ENCODE measurements around the gene CPAMD8.

Gene CPAMD8

DNA sequence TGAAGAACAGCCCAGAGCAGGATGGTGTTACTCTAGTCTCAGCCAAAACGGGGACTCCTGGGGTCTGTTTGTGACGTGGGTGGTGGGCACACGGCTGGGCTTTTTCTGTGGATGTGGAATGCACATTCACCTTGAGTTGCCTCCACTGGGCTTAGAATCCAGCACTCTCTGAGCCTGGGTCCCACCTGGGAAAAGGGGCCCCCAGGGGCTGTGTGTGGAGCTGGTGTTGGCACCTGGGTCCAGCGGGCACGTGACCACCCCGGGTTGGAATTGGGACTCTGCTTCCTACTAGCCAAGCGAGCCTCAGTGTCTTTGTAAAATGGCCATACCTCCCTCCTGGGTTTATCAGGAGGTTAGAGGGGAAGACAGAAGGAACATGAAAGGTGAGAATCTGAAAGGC, 167.0 kb downstream of the CPAMD8 start:
- H3K27me3 Mint-ChIP-seq, result no peaks in the 10 kb centered on the region
- H3K4me1 Mint-ChIP-seq, result no peaks in the 10 kb centered on the region
- no peak overlapping the region for H3K27ac Mint-ChIP-seq
- no peak overlapping the region for H3K4me3 Mint-ChIP-seq
- DNase-seq, result no peak
- no peak for ATAC-seq
- H3K9me3 Mint-ChIP-seq, result no peaks in the 10 kb centered on the region

DNA sequence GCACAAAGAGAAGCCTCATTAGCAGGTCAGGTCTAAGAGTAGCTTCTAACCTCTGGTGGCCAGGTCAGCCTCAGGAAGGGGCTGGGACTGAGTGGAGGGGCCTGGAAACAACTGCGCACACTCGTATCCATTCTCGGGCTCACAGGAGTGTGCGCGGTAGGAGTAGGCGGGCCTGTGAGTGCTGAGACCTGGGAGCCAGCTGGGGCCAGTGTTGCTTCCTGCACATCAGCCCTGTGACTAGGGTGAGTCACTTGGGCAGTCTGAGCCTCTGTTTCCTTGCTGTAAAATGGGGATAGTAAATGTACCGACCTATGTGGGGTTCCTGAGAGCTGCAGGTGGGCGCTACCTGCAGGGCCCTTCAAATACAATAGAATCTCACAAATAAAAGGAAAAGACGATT, 170.5 kb downstream of the CPAMD8 start:
- ATAC-seq, result no peak
- H3K4me3 Mint-ChIP-seq, result no peak overlapping the region
- no peak for DNase-seq
- no peaks in the 10 kb centered on the region for H3K27me3 Mint-ChIP-seq
- no peak overlapping the region for H3K27ac Mint-ChIP-seq
- H3K4me1 Mint-ChIP-seq, result no peaks in the 10 kb centered on the region
- no peaks in the 10 kb centered on the region for H3K9me3 Mint-ChIP-seq

DNA sequence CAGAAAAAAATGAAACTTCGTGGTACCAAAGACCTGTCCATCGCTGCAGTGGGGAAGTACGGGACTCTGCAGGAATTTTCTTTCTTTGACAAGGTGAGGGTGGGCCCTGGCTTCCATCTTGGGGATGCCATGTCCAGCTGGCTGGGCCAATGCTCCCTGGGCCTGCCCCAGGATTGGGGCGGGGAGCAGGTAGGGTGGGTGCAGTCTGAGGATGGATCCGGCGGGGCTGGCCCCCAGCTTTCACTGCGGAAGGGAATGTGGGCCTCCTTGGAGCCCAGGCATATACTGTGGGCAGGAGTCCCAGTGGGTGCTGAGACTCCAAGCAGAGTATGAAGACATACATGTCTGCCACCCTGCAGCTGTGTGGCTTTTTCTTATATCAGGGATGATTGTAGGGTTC, 173.5 kb downstream of the CPAMD8 start:
- no peaks in the 10 kb centered on the region for H3K27me3 Mint-ChIP-seq
- ATAC-seq (no peak), DNase-seq (no peak)
- no peak overlapping the region for H3K4me3 Mint-ChIP-seq
- H3K9me3 Mint-ChIP-seq, result no peaks in the 10 kb centered on the region
- no peak overlapping the region for H3K27ac Mint-ChIP-seq
- H3K4me1 Mint-ChIP-seq, result no peaks in the 10 kb centered on the region

DNA sequence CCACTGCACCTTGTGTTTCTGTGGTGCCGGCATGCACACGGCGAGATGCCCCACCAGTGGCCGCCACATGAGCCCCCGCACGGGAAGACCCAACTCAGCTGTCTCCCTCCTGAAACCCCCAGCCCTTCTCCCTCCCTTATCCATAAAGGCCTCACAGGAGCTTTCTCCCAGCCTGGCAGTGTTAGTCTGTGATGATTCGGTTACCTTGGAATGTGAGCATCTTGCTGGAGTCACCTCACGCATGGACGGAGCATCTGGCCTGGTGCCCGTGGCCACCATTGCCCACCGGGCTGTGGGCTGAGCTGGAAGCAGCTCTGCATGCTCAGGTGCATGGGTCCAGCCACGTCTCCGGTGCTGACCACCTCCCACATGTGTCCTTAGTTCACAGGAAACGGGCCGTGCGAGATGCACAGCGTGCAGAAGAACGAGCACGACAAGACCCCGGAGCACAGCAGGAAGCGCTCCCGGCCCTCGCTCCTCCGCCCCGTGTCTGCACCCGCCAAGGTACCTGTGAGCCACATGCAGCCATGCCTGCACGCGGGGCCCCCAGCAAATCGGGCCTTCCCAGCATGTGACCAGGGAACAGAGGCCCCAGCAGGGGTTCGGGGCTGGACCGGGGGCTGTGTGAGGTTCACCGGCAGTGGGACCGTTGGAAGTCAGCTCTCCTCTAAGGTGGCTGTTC, 175.4 kb downstream of the CPAMD8 start:
- DNase-seq, result no peak
- H3K9me3 Mint-ChIP-seq, result no peaks in the 10 kb centered on the region
- H3K4me3 Mint-ChIP-seq, result no peak overlapping the region
- H3K27ac Mint-ChIP-seq, result no peak overlapping the region
- H3K4me1 Mint-ChIP-seq, result no peaks in the 10 kb centered on the region
- no peak for ATAC-seq
- H3K27me3 Mint-ChIP-seq, result no peaks in the 10 kb centered on the region

DNA sequence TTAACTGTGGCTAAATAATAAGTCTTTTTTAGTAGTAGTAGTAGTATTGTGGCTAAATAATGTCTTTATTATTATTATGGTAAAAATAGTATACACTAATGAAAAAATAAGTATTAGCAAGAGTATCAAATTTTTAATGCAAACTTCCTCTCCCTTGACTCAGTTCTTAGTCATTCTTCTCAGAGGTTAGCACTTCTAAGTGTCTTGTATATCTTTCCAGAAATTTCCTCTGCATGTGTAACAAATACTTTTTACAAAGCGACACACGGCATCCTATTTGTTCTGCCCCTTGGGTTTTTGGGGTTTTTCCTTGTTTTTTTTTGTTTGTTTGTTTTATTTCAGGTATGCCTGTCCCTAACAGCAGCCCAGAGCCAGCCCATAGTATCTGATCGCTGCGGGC, 176.5 kb downstream of the CPAMD8 start:
- no peaks in the 10 kb centered on the region for H3K27me3 Mint-ChIP-seq
- H3K4me1 Mint-ChIP-seq, result no peaks in the 10 kb centered on the region
- H3K27ac Mint-ChIP-seq, result no peak overlapping the region
- no peak overlapping the region for H3K4me3 Mint-ChIP-seq
- ATAC-seq (no peak), DNase-seq (no peak)
- no peaks in the 10 kb centered on the region for H3K9me3 Mint-ChIP-seq

DNA sequence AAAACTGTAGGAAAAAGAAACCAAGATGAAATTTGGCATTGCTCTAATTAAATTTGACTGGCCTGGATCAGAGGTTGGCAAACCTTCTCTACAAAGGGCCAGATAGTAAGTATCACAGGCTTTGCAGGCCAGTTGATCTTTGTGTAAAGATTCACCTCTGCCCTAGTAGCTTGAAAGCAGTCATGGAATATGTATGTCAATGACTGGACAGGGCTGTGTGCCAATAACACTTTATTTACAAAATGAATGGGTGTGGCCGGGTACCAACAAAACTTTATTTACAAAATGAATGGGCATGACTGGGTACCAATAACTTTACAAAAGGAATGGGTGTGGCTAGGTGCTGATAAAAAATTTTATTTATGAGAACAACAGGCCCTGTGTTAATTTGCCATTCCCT, 177.4 kb downstream of the CPAMD8 start:
- no peak for ATAC-seq
- H3K4me3 Mint-ChIP-seq, result no peak overlapping the region
- no peaks in the 10 kb centered on the region for H3K27me3 Mint-ChIP-seq
- no peaks in the 10 kb centered on the region for H3K4me1 Mint-ChIP-seq
- no peak for DNase-seq
- H3K27ac Mint-ChIP-seq, result no peak overlapping the region
- H3K9me3 Mint-ChIP-seq, result no peaks in the 10 kb centered on the region

DNA sequence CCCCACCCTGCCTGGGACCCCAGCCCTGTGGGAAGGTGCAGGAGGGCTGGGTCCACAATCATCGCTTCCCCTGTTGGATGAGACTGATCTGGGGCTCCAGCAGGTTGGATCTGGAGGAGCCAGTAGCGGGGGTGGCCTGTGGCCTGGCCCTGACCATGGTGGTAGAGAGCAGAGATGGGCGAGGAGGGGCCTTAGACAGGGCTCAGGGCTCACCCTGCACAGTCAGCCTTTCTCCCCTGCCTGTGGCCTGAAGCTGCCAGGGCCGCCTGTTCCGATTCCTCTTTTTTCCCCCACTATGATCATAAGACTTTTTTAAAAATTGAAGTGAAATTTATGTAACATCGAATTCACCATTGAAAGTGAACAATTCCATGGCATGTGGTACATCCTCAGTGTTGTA, 179.2 kb downstream of the CPAMD8 start:
- ATAC-seq (no peak), DNase-seq (no peak)
- H3K27ac Mint-ChIP-seq, result peak overlapping the region; percentile 64 to 69
- H3K9me3 Mint-ChIP-seq, result no peaks in the 10 kb centered on the region
- no peak overlapping the region for H3K4me3 Mint-ChIP-seq
- H3K4me1 Mint-ChIP-seq, result no peaks in the 10 kb centered on the region
- no peaks in the 10 kb centered on the region for H3K27me3 Mint-ChIP-seq

DNA sequence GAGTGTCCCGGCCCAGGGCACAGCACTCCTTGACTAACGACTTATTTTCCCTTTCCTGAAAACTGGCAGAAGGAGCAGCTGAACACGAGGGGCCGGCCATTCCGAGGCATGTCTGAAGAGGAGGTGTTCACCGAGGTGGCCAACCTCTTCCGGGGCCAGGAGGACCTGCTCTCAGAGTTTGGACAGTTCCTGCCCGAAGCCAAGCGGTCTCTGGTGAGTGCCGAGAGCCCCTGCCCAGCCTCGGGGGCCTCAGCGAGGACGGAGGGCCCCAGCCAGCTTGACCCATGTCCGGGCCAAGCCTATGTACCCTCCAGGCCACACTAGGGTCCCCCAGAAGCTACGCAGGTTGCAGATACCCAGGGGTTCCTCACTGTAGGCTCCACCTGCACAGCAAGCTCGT, 179.7 kb downstream of the CPAMD8 start:
- Mint-ChIP-seq H3K4me3 (no peak overlapping the region), H3K27me3 (no peaks in the 10 kb centered on the region)

More for the DNA sequence above, 179.7 kb downstream of the CPAMD8 start:
- ATAC-seq (no peak), DNase-seq (no peak)
- Mint-ChIP-seq H3K9me3 (no peaks in the 10 kb centered on the region), H3K27ac (no peak overlapping the region), H3K4me1 (no peaks in the 10 kb centered on the region)

Data from stimulated activated naive CD8-positive, alpha-beta T cell treated with anti-CD3 and anti-CD28 coated beads, Interleukin-15, amount 100 ng/mL, for 72 hours (primary cell).